NCI-H1105 (cell line): Measurements from ENCODE around the gene HAUS5.

Experiments used
- DNase-seq: peaks from one replicate; lab custom pipeline; 2025; lab: John Stamatoyannopoulos, UW

Gene HAUS5

GRCh38 chr19:35608251-35608650 lies 4.3 kb upstream of the HAUS5 start:
- DNase-seq = no peak

GRCh38 chr19:35609851-35610353 lies 2.6 kb upstream of the HAUS5 start:
- no peak for DNase-seq

- no peak for DNase-seq
Observed at GRCh38 chr19:35612224-35612558, 344 bp upstream of the HAUS5 start.

GRCh38 chr19:35613574-35613973 lies 1.0 kb downstream of the HAUS5 start:
- DNase-seq = no peak

- DNase-seq = no peak
Observed at GRCh38 chr19:35615036-35615435, 2.5 kb downstream of the HAUS5 start.

- no peak for DNase-seq
Observed at GRCh38 chr19:35618857-35619256, 6.3 kb downstream of the HAUS5 start.

- no peak for DNase-seq
Observed at GRCh38 chr19:35619290-35619923, 6.9 kb downstream of the HAUS5 start.

GRCh38 chr19:35620001-35620400 lies 7.5 kb downstream of the HAUS5 start:
- DNase-seq = no peak

GRCh38 chr19:35621708-35622107 lies 9.2 kb downstream of the HAUS5 start:
- no peak for DNase-seq

- DNase-seq = no peak
Observed at GRCh38 chr19:35622750-35623149, 10.2 kb downstream of the HAUS5 start.

GRCh38 chr19:35623327-35624010 lies 10.9 kb downstream of the HAUS5 start:
- DNase-seq = no peak

- no peak for DNase-seq
Observed at GRCh38 chr19:35628264-35628564, 15.7 kb downstream of the HAUS5 start.

- peak; percentile 98 for DNase-seq
Observed at GRCh38 chr19:35628565-35629331, 16.2 kb downstream of the HAUS5 start, which contains the start of gene RBM42. Gene RBM42 (plus strand): TSS chr19:35629036. CDS start chr19:35629154, 118 bp downstream.

- no peak for DNase-seq
Observed at GRCh38 chr19:35629332-35629633, 16.7 kb downstream of the HAUS5 start.

- no peak for DNase-seq
Observed at GRCh38 chr19:35633727-35634440, 21.3 kb downstream of the HAUS5 start.

GRCh38 chr19:35636651-35637050 lies 24.1 kb downstream of the HAUS5 start:
- DNase-seq = no peak

- no peak for DNase-seq
Observed at GRCh38 chr19:35637165-35637564, 24.6 kb downstream of the HAUS5 start.

- no peak for DNase-seq
Observed at GRCh38 chr19:35639321-35639639, 26.7 kb downstream of the HAUS5 start.

- DNase-seq = no peak
Observed at GRCh38 chr19:35639863-35640262, 27.3 kb downstream of the HAUS5 start.

- DNase-seq = no peak
Observed at GRCh38 chr19:35641515-35642151, 29.1 kb downstream of the HAUS5 start, which contains the start of gene ETV2. Gene ETV2 (plus strand): TSS chr19:35641745. CDS start chr19:35642461, 716 bp downstream.

- no peak for DNase-seq
Observed at GRCh38 chr19:35642312-35642711, 29.8 kb downstream of the HAUS5 start.

- no peak for DNase-seq
Observed at GRCh38 chr19:35642798-35643254, 30.3 kb downstream of the HAUS5 start.
